GM18907 (cell line): Measurements from ENCODE around the gene UQCC3.
"Not testable (repeated sequence)": the region's sequence is repeated elsewhere in the genome, so short reads cannot be mapped to it uniquely, and the experiment has no call there.

Source experiments
- ATAC-seq: cut with Tn5 transposase; IDR thresholded peaks from one replicate; pipeline ENCODE4 v1.9.1; 2021; ENCODE audit warnings: mild to moderate bottlenecking, moderate library complexity; ENCODE audit not compliant: unreplicated experiment

Gene UQCC3

GRCh38 chr11:62694455-62695167 lies 23.1 kb downstream of the UQCC3 start:
- ATAC-seq: no peak

GRCh38 chr11:62702246-62702645 lies 30.8 kb downstream of the UQCC3 start:
- no peak for ATAC-seq

- not testable (repeated sequence) for ATAC-seq
Measured at GRCh38 chr11:62703921-62704320, 32.4 kb downstream of the UQCC3 start.

GRCh38 chr11:62705413-62705812 lies 33.9 kb downstream of the UQCC3 start:
- ATAC-seq: no peak

- peak; percentile 57 for ATAC-seq
Measured at GRCh38 chr11:62705880-62706849, 34.7 kb downstream of the UQCC3 start.

GRCh38 chr11:62706850-62707247 lies 35.4 kb downstream of the UQCC3 start:
- ATAC-seq: no peak

- no peak for ATAC-seq
Measured at GRCh38 chr11:62707277-62707861, 35.9 kb downstream of the UQCC3 start, which contains the start of the genes BSCL2 and GNG3. Gene BSCL2, minus strand, starts transcription at chr11:62707424. Its CDS starts 229 bp downstream, at chr11:62707195. Gene GNG3, plus strand, starts transcription at chr11:62707676. Its CDS starts 620 bp downstream, at chr11:62708296.

GRCh38 chr11:62708392-62708791 lies 36.9 kb downstream of the UQCC3 start:
- ATAC-seq: no peak

GRCh38 chr11:62708793-62709192 lies 37.3 kb downstream of the UQCC3 start:
- no peak for ATAC-seq

GRCh38 chr11:62709247-62710000 lies 38.0 kb downstream of the UQCC3 start:
- ATAC-seq: peak; percentile 80

- no peak for ATAC-seq
Measured at GRCh38 chr11:62710001-62710345, 38.5 kb downstream of the UQCC3 start.

- ATAC-seq: no peak
Measured at GRCh38 chr11:62712276-62712812, 40.9 kb downstream of the UQCC3 start.

GRCh38 chr11:62712861-62713260 lies 41.4 kb downstream of the UQCC3 start:
- ATAC-seq: no peak

- ATAC-seq: no peak
Measured at GRCh38 chr11:62713343-62713742, 41.9 kb downstream of the UQCC3 start.

- ATAC-seq: no peak
Measured at GRCh38 chr11:62715150-62716130, 44.0 kb downstream of the UQCC3 start.

GRCh38 chr11:62716206-62716605 lies 44.7 kb downstream of the UQCC3 start:
- no peak for ATAC-seq

GRCh38 chr11:62716816-62717215 lies 45.3 kb downstream of the UQCC3 start:
- no peak for ATAC-seq

- ATAC-seq: no peak
Measured at GRCh38 chr11:62719302-62719978, 48.0 kb downstream of the UQCC3 start.

GRCh38 chr11:62721994-62722393 lies 50.5 kb downstream of the UQCC3 start:
- ATAC-seq: no peak
